ENCODE results near the gene POLR3K. TPM values are rescaled to one million over a fixed set of nuclear protein-coding genes. Genes with fewer than 3 reads are reported as not detected.

The POLR3K gene
- total and polyA plus RNA-seq, 4 donors = 2.8 to 9.8 (median 7.4) TPM

- DNase-seq (ENCODE audit: low spot score) = no peak
- Histone ChIP-seq H3K27me3 (ENCODE audit: control insufficient read depth in 4 of 4, insufficient read depth in 4 of 4, low read length in 3 of 4) (no peaks in the 10 kb centered on the region), H3K9me3 (ENCODE audit: control insufficient read depth in 4 of 4, low read length in 3 of 4) (no peaks in the 10 kb centered on the region), H3K36me3 (ENCODE audit: control insufficient read depth in 4 of 4, insufficient read depth in 3 of 4, low read depth in 1 of 4, low read length in 3 of 4) (peaks cover 0 to 6% (median under 1%) of the 10 kb centered on the region in 4 donors), H3K4me1 (ENCODE audit: control insufficient read depth in 4 of 4, insufficient read depth in 4 of 4, low read length in 3 of 4) (peaks cover 0 to 18% (median 9%) of the 10 kb centered on the region in 4 donors), H3K9ac (ENCODE audit: low read depth in 1 of 2, low read length in 2 of 2) (no peak overlapping the region), H3K27ac (ENCODE audit: low read depth in 1 of 2, low read length in 2 of 2) (no peak overlapping the region), H3K4me3 (ENCODE audit: low read depth in 1 of 3, low read length in 3 of 3) (no peak overlapping the region)
- TF ChIP-seq MAX (IDR thresholded peaks at IDR 0.05) (no peak), FOXA2 (IDR thresholded peaks at IDR 0.05) (no peak), GABPA (IDR thresholded peaks at IDR 0.05 in 1 of 2, conservative IDR thresholded peaks at IDR 0.05 in 1 of 2) (no peak), HNF4G (IDR thresholded peaks at IDR 0.05) (no peak), EGR1 (IDR thresholded peaks at IDR 0.05; ENCODE audit: low read depth in 2 of 2) (no peak), ZBTB33 (IDR thresholded peaks at IDR 0.05) (no peak), TAF1 (conservative IDR thresholded peaks at IDR 0.05) (no peak), RXRA (IDR thresholded peaks at IDR 0.05) (no peak), HNF4A (conservative IDR thresholded peaks at IDR 0.05) (no peak), RAD21 (IDR thresholded peaks at IDR 0.05) (no peak), ATF3 (IDR thresholded peaks at IDR 0.05) (no peak), NR2F2 (IDR thresholded peaks at IDR 0.05) (no peak), FOXA1 (IDR thresholded peaks at IDR 0.05) (no peak), JUND (IDR thresholded peaks at IDR 0.05) (no peak), YY1 (IDR thresholded peaks at IDR 0.05) (no peak), REST (IDR thresholded peaks at IDR 0.05) (no peak), SP1 (IDR thresholded peaks at IDR 0.05) (no peak)
- 87% methylated on average over 4 of the region's 4 CpGs for WGBS
Observed at GRCh38 chr16:42691-43090, 10.7 kb downstream of the POLR3K start.

GRCh38 chr16:42069-42457, 11.3 kb downstream of the POLR3K start:
- peaks cover 0 to 18% (median 9%) of the 10 kb centered on the region in 4 donors for H3K4me1 ChIP-seq (ENCODE audit: control insufficient read depth in 4 of 4, insufficient read depth in 4 of 4, low read length in 3 of 4)
- DNase-seq (ENCODE audit: low spot score) = no peak
- no peaks in the 10 kb centered on the region for H3K9me3 ChIP-seq (ENCODE audit: control insufficient read depth in 4 of 4, low read length in 3 of 4)
- H3K4me3 ChIP-seq (ENCODE audit: low read depth in 1 of 3, low read length in 3 of 3) = no peak overlapping the region
- 91% methylated on average over 11 of the region's 11 CpGs for WGBS
- H3K27me3 ChIP-seq (ENCODE audit: control insufficient read depth in 4 of 4, insufficient read depth in 4 of 4, low read length in 3 of 4) = no peaks in the 10 kb centered on the region
- H3K36me3 ChIP-seq (ENCODE audit: control insufficient read depth in 4 of 4, insufficient read depth in 3 of 4, low read depth in 1 of 4, low read length in 3 of 4) = peaks cover 0 to 3% (median under 1%) of the 10 kb centered on the region in 4 donors
- no peak overlapping the region for H3K9ac ChIP-seq (ENCODE audit: low read depth in 1 of 2, low read length in 2 of 2)
- H3K27ac ChIP-seq (ENCODE audit: low read depth in 1 of 2, low read length in 2 of 2) = no peak overlapping the region
- TF ChIP-seq RXRA (IDR thresholded peaks at IDR 0.05) = no peak
- no peak for TF ChIP-seq FOXA2 (IDR thresholded peaks at IDR 0.05)
- TF ChIP-seq TAF1 (conservative IDR thresholded peaks at IDR 0.05) = no peak
- no peak for TF ChIP-seq JUND (IDR thresholded peaks at IDR 0.05)
- no peak for TF ChIP-seq RAD21 (IDR thresholded peaks at IDR 0.05)
- no peak for TF ChIP-seq YY1 (IDR thresholded peaks at IDR 0.05)
- TF ChIP-seq CTCF (IDR thresholded peaks at IDR 0.05; ENCODE audit: low read depth, low read length, missing input control) = no peak
- no peak for TF ChIP-seq ZBTB33 (IDR thresholded peaks at IDR 0.05)
- no peak for TF ChIP-seq SP1 (IDR thresholded peaks at IDR 0.05)
- TF ChIP-seq REST (IDR thresholded peaks at IDR 0.05) = no peak
- TF ChIP-seq ATF3 (IDR thresholded peaks at IDR 0.05) = no peak
- TF ChIP-seq GABPA (IDR thresholded peaks at IDR 0.05 in 1 of 2, conservative IDR thresholded peaks at IDR 0.05 in 1 of 2) = no peak

All from liver (tissue), 9 donors.